HG03095 (cell line): ENCODE data around the gene ATP8B4.
"Not testable (repeated sequence)": the region's sequence is repeated elsewhere in the genome, so short reads cannot be mapped to it uniquely, and the experiment has no call there.

Source experiments
- ATAC-seq: cut with Tn5 transposase; IDR thresholded peaks from one replicate; pipeline ENCODE4 v1.9.1; 2021; ENCODE audit warnings: moderate library complexity; ENCODE audit not compliant: unreplicated experiment

Gene ATP8B4

DNA sequence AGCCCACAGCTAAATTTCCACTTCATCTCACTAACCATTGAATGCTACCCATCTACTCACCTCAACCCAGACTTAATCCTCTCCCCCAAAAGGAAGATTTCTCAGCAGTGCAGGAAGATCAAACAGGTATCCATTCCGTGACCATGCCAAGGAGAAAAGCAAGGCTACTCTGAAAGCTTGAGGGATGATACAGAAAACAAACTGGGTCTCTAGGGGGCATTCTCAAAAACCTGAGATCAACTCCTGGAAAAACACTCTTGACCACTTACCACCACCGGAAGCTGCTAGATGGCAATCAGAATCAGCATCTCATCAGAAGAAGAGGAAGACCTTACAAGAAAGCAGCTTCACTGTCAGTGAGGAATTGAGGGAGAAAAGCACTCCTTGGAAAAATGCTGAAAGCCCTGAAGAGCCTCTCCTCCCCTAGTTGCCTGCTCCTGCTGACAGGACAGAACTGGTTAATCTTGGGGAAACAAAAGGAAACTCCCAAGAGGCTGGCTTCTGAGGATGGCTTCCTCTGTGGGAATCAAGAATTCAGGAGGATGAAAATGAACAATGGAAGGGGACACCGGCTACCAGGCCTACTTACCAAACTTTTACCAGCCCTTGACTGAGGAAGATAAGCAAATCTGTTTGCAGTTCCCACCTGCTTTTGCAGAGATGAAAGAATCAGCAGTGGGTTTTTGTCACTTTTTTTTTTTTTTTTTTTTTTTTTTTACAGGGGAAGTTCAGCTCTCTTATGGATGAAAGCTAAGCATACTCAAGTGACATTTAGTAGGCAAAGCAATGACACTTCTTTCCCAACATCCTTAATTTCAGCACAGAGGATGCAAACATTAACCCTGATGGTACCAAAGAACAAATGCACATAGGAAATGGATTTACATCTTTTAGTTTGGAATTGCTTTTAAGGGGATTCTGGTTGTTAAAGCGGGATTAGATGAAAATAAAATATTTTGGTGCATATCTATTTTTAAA is at the start of gene ATP8B4:
Gene ATP8B4 (minus strand): TSS at position 171 of the 978 bp plus-strand sequence. CDS start 12,267 bp downstream, outside the sequence.
- no peak for ATAC-seq

- ATAC-seq, result no peak
Observed at GRCh38 chr15:50168379-50168778, 49.3 kb upstream of the ATP8B4 start.

DNA sequence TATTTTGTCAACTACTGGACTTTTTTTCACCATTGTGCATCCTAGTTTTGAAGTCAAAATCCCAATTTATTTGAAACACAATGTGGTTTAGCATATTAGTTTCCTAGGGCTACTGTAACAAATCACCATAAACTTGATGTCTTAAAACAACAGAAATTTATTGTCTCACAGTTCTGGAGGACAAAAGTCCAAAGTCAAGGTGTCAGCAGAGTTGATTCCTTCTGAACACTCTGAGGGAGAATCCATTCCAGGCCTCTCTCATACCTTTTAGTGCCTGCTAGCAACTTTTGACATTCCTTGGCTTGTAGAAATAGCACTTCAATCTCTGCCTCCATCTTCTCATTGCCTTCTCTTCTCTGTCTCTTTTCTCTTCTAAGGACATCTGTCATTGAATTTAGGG is 48.1 kb upstream of the ATP8B4 start:
- no peak for ATAC-seq

- no peak for ATAC-seq
Observed at GRCh38 chr15:50166216-50166615, 47.2 kb upstream of the ATP8B4 start.

GRCh38 chr15:50164458-50164857 is 45.4 kb upstream of the ATP8B4 start:
- no peak for ATAC-seq

DNA sequence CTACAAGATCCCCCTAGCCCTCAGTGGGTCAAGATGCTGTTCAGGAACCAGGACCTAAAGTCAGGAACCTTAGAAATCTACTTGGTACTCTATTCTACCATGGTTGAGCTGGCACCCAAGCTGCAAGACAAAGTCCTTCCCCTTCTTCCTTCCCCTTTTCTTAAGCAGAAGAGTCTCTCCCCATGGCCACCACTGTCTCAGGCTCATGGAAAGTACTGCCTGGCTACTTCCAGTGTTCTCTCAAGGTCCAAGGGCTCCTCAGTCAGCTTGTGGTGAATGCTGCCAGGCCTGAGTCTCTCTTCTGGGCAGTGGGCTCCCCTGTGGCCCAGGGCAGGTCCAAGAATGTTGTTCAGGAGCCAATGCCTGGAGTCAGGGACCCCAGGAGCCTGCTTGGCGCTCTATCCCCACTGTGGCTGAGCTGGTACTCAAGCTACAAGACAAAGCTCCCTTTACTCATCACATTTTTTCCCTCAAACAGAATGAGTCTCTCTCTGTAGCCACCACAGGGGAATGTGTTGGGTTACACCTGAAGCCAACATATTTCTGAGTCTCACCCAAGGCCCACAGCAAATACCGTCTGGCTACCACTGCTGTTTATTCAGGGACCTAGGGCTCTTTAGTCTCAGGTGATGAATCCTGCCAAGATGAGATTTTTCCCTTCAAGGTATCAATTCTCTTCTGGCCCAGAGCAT is 44.8 kb upstream of the ATP8B4 start:
- ATAC-seq, result no peak

DNA sequence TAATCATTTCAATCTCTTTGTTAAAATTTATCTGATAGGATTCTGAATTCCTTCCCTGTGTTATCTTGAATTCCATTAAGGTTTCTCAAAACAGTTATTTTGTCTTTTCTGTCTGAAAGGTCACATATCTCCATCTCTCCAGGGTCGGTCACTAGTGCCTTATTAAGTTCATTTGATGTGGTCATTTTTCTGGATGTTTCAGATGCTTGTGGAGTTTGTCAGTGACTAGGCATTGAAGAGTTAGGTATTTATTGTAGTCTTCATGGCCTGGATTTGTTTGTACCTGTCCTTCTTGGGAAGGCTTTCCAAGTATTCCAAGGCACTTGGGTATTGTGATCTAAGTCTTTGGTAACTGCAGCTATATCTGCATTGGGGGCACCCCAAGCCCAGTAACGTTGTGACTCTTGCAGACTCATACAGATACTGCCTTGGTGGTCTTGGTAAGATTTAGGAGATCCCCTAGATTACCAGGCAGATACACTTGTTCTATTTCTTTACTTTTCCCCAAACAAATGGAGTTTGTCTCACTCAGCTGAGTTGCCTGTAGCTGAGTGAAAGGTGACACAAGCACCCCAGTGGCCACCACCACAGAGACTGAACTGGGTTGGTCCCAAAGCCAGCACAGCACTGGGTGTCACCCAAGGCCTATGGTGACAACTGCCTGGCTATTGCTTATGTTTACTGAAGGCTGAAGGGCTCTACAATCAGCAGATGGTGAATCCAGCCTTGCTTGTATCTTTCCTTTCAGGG is 44.1 kb upstream of the ATP8B4 start:
- ATAC-seq, result no peak

- ATAC-seq, result not testable (repeated sequence)
Observed at GRCh38 chr15:50158236-50158635, 39.2 kb upstream of the ATP8B4 start.

GRCh38 chr15:50151476-50151875 is 32.4 kb upstream of the ATP8B4 start:
- ATAC-seq, result no peak

- ATAC-seq, result no peak
Observed at GRCh38 chr15:50150851-50151250, 31.8 kb upstream of the ATP8B4 start.

- ATAC-seq, result no peak
Observed at GRCh38 chr15:50150349-50150748, 31.3 kb upstream of the ATP8B4 start.

- no peak for ATAC-seq
Observed at GRCh38 chr15:50149090-50149489, 30.1 kb upstream of the ATP8B4 start.

DNA sequence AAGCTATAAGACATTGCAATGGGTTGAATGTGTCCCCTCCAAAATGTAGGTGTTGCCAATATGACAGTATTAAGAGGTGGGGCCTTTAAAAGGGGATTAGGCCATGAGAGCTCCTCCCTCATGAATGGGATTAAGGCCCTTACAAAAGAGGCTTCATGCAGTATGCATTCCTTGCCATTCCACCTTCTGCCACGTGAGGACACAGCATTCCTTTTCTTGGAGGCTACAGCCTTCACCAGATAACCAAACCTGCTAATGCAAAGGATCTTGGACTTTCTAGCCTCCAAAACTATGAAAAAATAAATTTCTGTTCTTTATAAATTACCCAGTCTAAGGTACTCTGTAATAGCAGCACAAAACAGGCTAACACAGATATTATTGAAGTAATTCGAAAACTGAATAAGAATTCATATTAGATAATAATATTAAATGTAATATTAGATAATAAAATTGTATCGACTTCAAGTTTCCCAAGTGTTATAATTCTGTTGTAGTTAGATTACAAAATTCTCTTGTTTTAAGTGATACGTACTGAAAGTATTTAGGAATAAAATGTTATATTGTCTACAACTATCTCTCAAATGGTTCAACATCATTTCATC is 29.4 kb upstream of the ATP8B4 start:
- ATAC-seq, result no peak

DNA sequence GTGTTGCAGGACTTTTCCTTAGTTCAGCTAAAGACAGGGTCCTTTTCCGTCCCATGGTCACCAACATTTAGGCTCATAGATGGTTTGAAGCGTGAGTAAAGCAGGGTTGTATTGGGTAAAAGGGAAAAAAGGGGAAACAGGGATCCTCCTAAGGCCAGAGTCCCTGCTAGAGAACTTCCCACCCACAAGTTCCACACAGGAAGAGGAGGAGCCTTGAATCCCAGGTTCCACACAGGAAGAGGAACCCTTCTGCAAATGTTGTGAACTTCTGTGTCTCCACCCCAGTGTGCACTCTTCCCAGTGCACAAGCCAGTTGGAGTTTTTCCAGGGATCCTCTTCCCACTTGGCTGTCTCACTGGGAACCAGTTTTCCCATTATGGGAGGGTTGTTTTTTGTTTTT is 27.6 kb upstream of the ATP8B4 start:
- ATAC-seq, result no peak

- ATAC-seq, result no peak
Observed at GRCh38 chr15:50145451-50145872, 26.4 kb upstream of the ATP8B4 start.

- no peak for ATAC-seq
Observed at GRCh38 chr15:50144341-50145120, 25.5 kb upstream of the ATP8B4 start.

DNA sequence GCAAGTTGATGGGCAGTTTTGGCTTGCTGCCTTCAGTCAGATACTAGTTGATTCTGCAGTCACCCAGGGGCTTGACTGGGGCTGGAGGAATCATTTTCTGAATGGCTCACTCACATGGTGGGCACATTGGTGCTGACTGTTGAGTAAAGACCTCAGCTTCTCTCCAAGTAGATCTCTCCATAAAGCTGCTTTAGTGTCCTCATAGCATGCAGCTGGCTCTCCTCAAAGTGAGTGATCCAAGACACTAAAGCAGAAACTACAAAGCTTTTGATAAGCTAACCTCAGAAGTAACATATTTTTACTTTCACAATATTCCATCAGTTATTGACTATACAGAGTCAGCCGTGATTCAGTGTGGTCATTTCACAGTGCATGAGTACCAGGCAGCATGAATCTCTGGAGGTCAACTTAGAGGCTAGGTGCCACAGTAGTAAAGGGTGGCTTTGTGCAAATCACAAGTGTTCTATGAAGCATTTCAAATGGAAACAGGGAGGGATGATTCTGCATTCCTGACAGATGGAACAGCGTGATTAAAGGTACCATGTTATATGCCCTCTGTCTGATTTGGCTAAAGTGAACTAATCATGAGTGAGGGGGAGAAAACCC is 24.3 kb upstream of the ATP8B4 start:
- ATAC-seq, result no peak

- ATAC-seq, result no peak
Observed at GRCh38 chr15:50141856-50142255, 22.8 kb upstream of the ATP8B4 start.

DNA sequence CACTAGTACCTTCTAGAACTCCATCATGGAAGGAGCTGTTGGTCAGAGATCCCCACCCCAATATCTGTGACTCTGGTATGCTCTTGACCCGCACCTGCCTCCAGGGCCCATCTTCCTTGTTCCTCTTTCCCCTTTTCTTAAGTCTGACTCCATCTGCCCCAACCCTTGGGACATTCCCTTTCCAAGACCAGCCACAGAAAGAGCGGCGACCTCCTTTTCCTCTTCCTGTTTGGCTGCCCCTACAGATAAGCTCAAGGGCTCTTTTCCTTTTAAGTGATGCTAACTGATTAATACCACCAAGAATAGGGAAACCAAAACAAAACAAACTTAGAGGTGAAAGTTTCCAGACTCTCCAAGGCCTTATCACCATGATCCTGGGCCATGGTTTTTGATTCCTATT is 21.9 kb upstream of the ATP8B4 start:
- no peak for ATAC-seq

- no peak for ATAC-seq
Observed at GRCh38 chr15:50140098-50140497, 21.1 kb upstream of the ATP8B4 start.
